ENCODE measurements around the gene NRP2. TPM values are rescaled to one million over a fixed set of nuclear protein-coding genes. Genes with fewer than 3 reads are reported as not detected.
A peak's percentile ranks its signal among the peaks of the same experiment; 100 is the strongest.

Gene NRP2
- total RNA-seq, 2 experiments from 2014 or later: 7.1 to 8.1 TPM

- H3K27me3 Mint-ChIP-seq: peaks cover 12% of the 10 kb centered on the region
- no peak overlapping the region for H3K4me3 Mint-ChIP-seq
- ChIA-PET POLR2A (no interaction called here), CTCF (no interaction called here)
- peaks cover 8% of the 10 kb centered on the region for H3K36me3 Mint-ChIP-seq (ENCODE audit: low read depth)
- peaks cover 25% of the 10 kb centered on the region for H3K4me1 Mint-ChIP-seq
- no peak for DNase-seq
- peaks cover 11% of the 10 kb centered on the region for H3K9me3 Mint-ChIP-seq
- no peak overlapping the region for H3K27ac Mint-ChIP-seq
These were observed 16.5 kb upstream of the NRP2 start for GRCh38 chr2:205665791-205666190.

DNA sequence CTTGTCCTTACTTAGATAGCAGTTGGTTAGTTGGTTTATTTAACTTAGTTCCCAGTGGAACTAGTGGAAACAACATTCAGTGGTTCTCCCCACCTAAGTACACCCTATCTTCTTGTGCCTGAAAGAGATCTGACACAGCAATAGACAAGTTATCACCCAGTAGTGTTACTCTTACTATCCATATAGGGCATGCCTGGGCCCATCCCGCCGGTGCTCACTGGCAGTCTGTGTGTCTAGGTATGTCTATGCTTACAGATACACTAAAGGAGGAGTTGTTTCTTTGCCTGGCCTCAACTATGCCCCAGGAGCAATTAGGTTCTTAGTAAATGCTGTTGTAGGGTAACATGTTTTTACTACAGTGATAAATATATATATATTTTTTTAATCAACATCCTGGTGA is 12.0 kb upstream of the NRP2 start:
- ChIA-PET POLR2A (no interaction called here), CTCF (no interaction called here)
- no peak overlapping the region for H3K27ac Mint-ChIP-seq
- H3K27me3 Mint-ChIP-seq: peaks cover 15% of the 10 kb centered on the region
- H3K36me3 Mint-ChIP-seq (ENCODE audit: low read depth): peaks cover 8% of the 10 kb centered on the region
- no peak for DNase-seq
- H3K9me3 Mint-ChIP-seq: peaks cover 11% of the 10 kb centered on the region
- H3K4me1 Mint-ChIP-seq: peaks cover 10% of the 10 kb centered on the region
- H3K4me3 Mint-ChIP-seq: no peak overlapping the region

DNA sequence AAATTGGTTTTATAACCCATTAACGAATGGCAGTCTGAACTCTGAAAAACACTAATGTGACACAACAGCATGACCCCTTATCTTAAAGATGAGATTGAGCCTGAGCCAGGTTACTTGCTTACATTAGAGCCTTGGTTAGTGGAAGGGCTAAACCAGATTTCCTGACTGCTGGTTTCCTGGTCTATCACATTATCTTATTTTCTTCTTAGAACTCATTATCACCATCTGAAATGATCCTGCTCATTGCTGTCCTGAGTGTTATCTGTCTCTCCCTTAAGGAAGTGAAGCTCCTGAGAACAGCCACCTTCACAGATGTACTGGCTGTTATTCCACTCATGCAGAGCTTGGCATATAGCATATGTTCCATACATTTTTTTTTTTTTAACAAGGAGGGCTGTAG is 9.0 kb upstream of the NRP2 start:
- Mint-ChIP-seq H3K4me1 (peaks cover 5% of the 10 kb centered on the region), H3K27ac (no peak overlapping the region), H3K9me3 (peaks cover 11% of the 10 kb centered on the region), H3K27me3 (peaks cover 16% of the 10 kb centered on the region), H3K36me3 (ENCODE audit: low read depth) (peaks cover 5% of the 10 kb centered on the region), H3K4me3 (no peak overlapping the region)
- ChIA-PET POLR2A (no interaction called here), CTCF (interaction anchor here (0.6 kb wide), 1 partner anchor 16 kb away, joined by 3 read pairs; no protein-coding TSS in a partner anchor)
- no peak for DNase-seq

GRCh38 chr2:205675861-205676516 is 6.3 kb upstream of the NRP2 start:
- Mint-ChIP-seq H3K4me3 (no peak overlapping the region), H3K4me1 (peaks cover 14% of the 10 kb centered on the region), H3K27ac (no peak overlapping the region), H3K9me3 (no peaks in the 10 kb centered on the region), H3K27me3 (peaks cover 26% of the 10 kb centered on the region), H3K36me3 (ENCODE audit: low read depth) (no peaks in the 10 kb centered on the region)
- ChIA-PET CTCF (interaction anchor here (0.8 to 2.4 kb wide), 7 partner anchors 11 to 352 kb away, joined by 3 to 9 read pairs (median 4); no protein-coding TSS in a partner anchor), POLR2A (interaction anchor here (0.7 kb wide), 1 partner anchor 31 kb away, joined by 4 read pairs; no protein-coding TSS in a partner anchor)
- DNase-seq: no peak

DNA sequence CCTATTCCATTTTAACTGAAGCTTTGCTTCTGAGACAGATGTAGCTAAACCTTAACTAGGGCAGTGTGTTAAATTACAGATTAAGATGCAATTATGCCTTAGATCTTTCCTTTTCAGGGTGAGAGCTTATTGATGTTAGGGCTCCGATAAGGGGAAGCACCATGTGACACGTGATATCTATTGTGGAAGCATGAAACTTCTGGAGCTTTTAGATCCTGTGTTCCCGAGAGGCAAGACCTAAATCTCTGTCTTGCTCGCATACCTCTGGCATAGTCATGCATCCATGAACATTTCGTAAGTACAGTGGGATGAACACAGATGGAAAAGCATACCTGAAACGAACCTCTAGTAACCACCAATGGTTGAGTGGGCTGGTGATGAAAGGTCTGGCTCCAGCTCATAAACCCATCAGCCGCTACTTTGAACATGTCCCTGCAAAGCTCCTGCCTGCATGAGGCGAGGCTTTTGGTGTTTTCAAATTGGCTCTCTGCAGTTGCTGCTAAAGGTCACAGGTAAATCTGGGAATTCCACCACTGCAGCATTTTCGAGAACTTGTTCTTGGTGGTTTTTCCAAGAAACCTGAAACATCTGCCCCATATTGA is 3.7 kb upstream of the NRP2 start:
- ChIA-PET CTCF (interaction anchor here (0.6 kb wide), 1 partner anchor 144 kb away, joined by 3 read pairs; no protein-coding TSS in a partner anchor), POLR2A (no interaction called here)
- H3K4me1 Mint-ChIP-seq: peaks cover 26% of the 10 kb centered on the region
- no peak for DNase-seq
- H3K36me3 Mint-ChIP-seq (ENCODE audit: low read depth): no peaks in the 10 kb centered on the region
- H3K27ac Mint-ChIP-seq: no peak overlapping the region
- H3K9me3 Mint-ChIP-seq: no peaks in the 10 kb centered on the region
- peaks cover 43% of the 10 kb centered on the region for H3K27me3 Mint-ChIP-seq
- H3K4me3 Mint-ChIP-seq: no peak overlapping the region

GRCh38 chr2:205679410-205680009 is 2.8 kb upstream of the NRP2 start:
- ChIA-PET CTCF (interaction anchor here (1.2 kb wide), 1 partner anchor 9 kb away, joined by 4 read pairs; no protein-coding TSS in a partner anchor), POLR2A (no interaction called here)
- Mint-ChIP-seq H3K4me3 (no peak overlapping the region), H3K4me1 (peaks cover 32% of the 10 kb centered on the region), H3K27ac (no peak overlapping the region), H3K36me3 (ENCODE audit: low read depth) (no peaks in the 10 kb centered on the region), H3K27me3 (peaks cover 50% of the 10 kb centered on the region), H3K9me3 (no peaks in the 10 kb centered on the region)
- no peak for DNase-seq

- H3K36me3 Mint-ChIP-seq (ENCODE audit: low read depth): no peaks in the 10 kb centered on the region
- ChIA-PET POLR2A (no interaction called here), CTCF (interaction anchor here (1.2 kb wide), 1 partner anchor 9 kb away, joined by 4 read pairs; no protein-coding TSS in a partner anchor)
- peak; percentile 66 for DNase-seq
- peaks cover 56% of the 10 kb centered on the region for H3K27me3 Mint-ChIP-seq
- no peak overlapping the region for H3K4me3 Mint-ChIP-seq
- H3K9me3 Mint-ChIP-seq: no peaks in the 10 kb centered on the region
- no peak overlapping the region for H3K27ac Mint-ChIP-seq
- peaks cover 37% of the 10 kb centered on the region for H3K4me1 Mint-ChIP-seq
These were observed 2.2 kb upstream of the NRP2 start for GRCh38 chr2:205680067-205680466.

GRCh38 chr2:205680903-205681302 is 1.4 kb upstream of the NRP2 start:
- Mint-ChIP-seq H3K27ac (no peak overlapping the region), H3K27me3 (peaks cover 63% of the 10 kb centered on the region), H3K9me3 (no peaks in the 10 kb centered on the region), H3K4me3 (no peak overlapping the region), H3K4me1 (peaks cover 41% of the 10 kb centered on the region), H3K36me3 (ENCODE audit: low read depth) (no peaks in the 10 kb centered on the region)
- DNase-seq: no peak
- ChIA-PET CTCF (interaction anchor here (0.6 kb wide), 1 partner anchor 26 kb away, joined by 3 read pairs; no protein-coding TSS in a partner anchor), POLR2A (no interaction called here)

DNA sequence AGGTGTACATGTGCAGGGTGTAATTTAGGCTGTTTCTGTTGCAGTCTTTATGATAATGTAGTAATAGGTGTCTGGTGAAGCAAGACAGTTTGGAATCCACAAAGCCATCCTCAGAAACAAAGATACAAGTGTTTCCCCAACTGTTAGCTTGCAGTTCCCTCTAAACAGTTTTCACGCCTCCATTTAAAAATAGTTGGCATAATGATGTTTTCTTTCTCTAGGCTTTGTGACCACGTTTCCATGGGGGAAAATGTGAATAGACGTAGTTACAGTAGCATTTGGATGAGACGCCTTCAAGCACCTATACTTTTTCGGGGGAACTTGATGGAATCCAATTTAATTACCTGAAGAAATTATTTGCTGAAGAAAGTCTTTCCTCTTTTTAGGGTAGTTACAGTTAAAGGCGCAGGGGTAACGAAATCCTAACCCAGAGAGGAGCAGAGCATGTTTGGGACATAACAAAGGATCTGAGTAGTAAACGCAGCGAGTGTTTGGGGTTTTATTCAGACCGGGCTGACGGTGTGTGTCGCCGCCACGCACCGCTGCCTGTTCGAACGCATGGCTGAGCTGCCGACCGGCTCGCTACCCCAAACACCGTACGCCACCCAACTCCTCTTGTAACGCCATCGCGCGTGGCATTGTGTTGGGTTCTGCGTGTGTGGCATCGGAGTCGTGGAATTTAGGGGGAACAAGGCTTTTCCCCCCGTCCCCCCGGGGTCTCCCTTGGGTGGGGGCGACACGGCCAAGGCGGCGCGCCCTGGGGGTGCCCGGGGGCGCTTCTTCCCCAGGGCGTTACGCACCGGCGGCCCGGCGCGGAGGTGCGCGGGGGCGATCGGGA is 681 bp upstream of the NRP2 start:
- no peaks in the 10 kb centered on the region for H3K9me3 Mint-ChIP-seq
- DNase-seq: no peak
- peaks cover 70% of the 10 kb centered on the region for H3K27me3 Mint-ChIP-seq
- H3K4me1 Mint-ChIP-seq: peaks cover 47% of the 10 kb centered on the region
- CTCF ChIA-PET: interaction anchor here (0.6 to 1.0 kb wide), 3 partner anchors 9 to 26 kb away, joined by 3 read pairs; no protein-coding TSS in a partner anchor
- H3K27ac Mint-ChIP-seq: no peak overlapping the region
- peak overlapping the region; percentile 68 for H3K4me3 Mint-ChIP-seq
- POLR2A ChIA-PET: no interaction called here
- H3K36me3 Mint-ChIP-seq (ENCODE audit: low read depth): no peaks in the 10 kb centered on the region

DNA sequence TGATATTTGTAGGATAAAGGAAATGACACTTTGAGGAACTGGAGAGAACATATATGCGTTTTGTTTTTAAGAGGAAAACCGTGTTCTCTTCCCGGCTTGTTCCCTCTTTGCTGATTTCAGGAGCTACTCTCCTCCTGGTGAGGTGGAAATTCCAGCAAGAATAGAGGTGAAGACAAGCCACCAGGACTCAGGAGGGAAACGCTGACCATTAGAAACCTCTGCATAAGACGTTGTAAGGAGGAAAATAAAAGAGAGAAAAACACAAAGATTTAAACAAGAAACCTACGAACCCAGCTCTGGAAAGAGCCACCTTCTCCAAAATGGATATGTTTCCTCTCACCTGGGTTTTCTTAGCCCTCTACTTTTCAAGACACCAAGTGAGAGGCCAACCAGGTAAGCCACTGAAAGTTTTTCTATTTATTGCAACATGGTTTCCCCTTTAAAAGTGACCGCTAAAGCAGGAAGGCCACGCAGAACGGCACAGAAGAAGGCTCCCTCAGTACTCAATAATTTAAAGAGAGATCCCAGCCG is 735 bp downstream of the NRP2 start:
- Mint-ChIP-seq H3K9me3 (no peaks in the 10 kb centered on the region), H3K36me3 (ENCODE audit: low read depth) (no peaks in the 10 kb centered on the region), H3K4me1 (peaks cover 52% of the 10 kb centered on the region), H3K4me3 (peak overlapping the region; percentile 67), H3K27ac (no peak overlapping the region), H3K27me3 (peaks cover 81% of the 10 kb centered on the region)
- no peak for DNase-seq
- ChIA-PET CTCF (interaction anchor here (1.0 kb wide), 1 partner anchor 8 kb away, joined by 3 read pairs; no protein-coding TSS in a partner anchor), POLR2A (no interaction called here)

GRCh38 chr2:205683502-205684367 is 1.4 kb downstream of the NRP2 start:
- H3K36me3 Mint-ChIP-seq (ENCODE audit: low read depth): no peaks in the 10 kb centered on the region
- H3K4me1 Mint-ChIP-seq: peaks cover 51% of the 10 kb centered on the region
- H3K27me3 Mint-ChIP-seq: peaks cover 81% of the 10 kb centered on the region
- ChIA-PET POLR2A (no interaction called here), CTCF (no interaction called here)
- DNase-seq: no peak
- peak overlapping the region; percentile 67 for H3K4me3 Mint-ChIP-seq
- no peak overlapping the region for H3K27ac Mint-ChIP-seq
- no peaks in the 10 kb centered on the region for H3K9me3 Mint-ChIP-seq

- POLR2A ChIA-PET: interaction anchor here (0.6 kb wide), 1 partner anchor 1574 kb away, joined by 3 read pairs; no protein-coding TSS in a partner anchor
- DNase-seq: no peak
- Mint-ChIP-seq H3K4me1 (peaks cover 46% of the 10 kb centered on the region), H3K27ac (no peak overlapping the region), H3K9me3 (no peaks in the 10 kb centered on the region), H3K27me3 (peaks cover 81% of the 10 kb centered on the region), H3K4me3 (peak overlapping the region; percentile 66), H3K36me3 (ENCODE audit: low read depth) (no peaks in the 10 kb centered on the region)
- CTCF ChIA-PET: no interaction called here
These were observed 2.6 kb downstream of the NRP2 start for GRCh38 chr2:205684871-205685313.

Data from activated CD4-positive, alpha-beta T cell treated with anti-CD3 and anti-CD28 coated beads, Interleukin-2, amount 10 ng/mL, durations not matched to agents 7 days and 5 days (primary cell).